A549 (cell line): ENCODE results near the gene CEP85. TPM values are rescaled to one million over a fixed set of nuclear protein-coding genes. Genes with fewer than 3 reads are reported as not detected.

Source experiments
- ATAC-seq, 2 experiments: fragments of 200-7000 bp in 1 of 2; fragments of >200 bp in 1 of 2; cut with Nextera tagmentation in 1 of 2; cut with Tn5 transposase in 1 of 2; 3 replicates each; pipeline versions ENCODE4 v1.8.0 to v1.9.1; 2018 to 2020; ENCODE audit warnings: mild to moderate bottlenecking in 1 of 2, moderate library complexity in 1 of 2
- CTCF ChIA-PET: fragments of 300-600 bp; sonication (Branson Sonifier 250); formaldehyde crosslinking; extraction: SDS; loops from one replicate; lab custom pipeline; 2021; ENCODE audit warnings: antibody characterized with exemption, inconsistent platforms; lab: Yijun Ruan, JAX
- POLR2A ChIA-PET: fragments of 350-600 bp; formaldehyde crosslinking; extraction: SDS; loops from one replicate; lab custom pipeline; 2021; ENCODE audit warnings: antibody characterized with exemption, inconsistent platforms; lab: Yijun Ruan, JAX
- DNase-seq, 2 experiments: peaks; one replicate each; pipeline versions ENCODE4 v3.0.0 to v3.0.0-alpha.2; 2011 to 2016; ENCODE audit warnings: low read depth in 1 of 2, low spot score in 1 of 2
- FAIRE-seq: peaks from 2 replicates; lab custom pipeline; 2011; peaks lifted over from hg19 to GRCh38; lab: Jason Lieb, UNC
- H3K27ac ChIP-seq, 2 experiments: fragments of >200 bp; sonication (Bioruptor Twin); formaldehyde crosslinking; 3 replicates each; pipeline ENCODE4 v1.5.1; 2016 to 2017
- H3K4me1 ChIP-seq: fragments of >200 bp; sonication (Bioruptor Twin); formaldehyde crosslinking; 3 replicates; pipeline ENCODE4 v1.6.1; 2016
- H3K4me2 ChIP-seq: fragments of >200 bp; sonication (Bioruptor Twin); formaldehyde crosslinking; 3 replicates; pipeline ENCODE4 v1.6.1; 2016
- H3K4me3 ChIP-seq: fragments of >200 bp; sonication (Bioruptor Twin); formaldehyde crosslinking; 3 replicates; pipeline ENCODE4 v1.5.1; 2016
- H3K9me3 ChIP-seq: fragments of >200 bp; sonication (Bioruptor Twin); formaldehyde crosslinking; 3 replicates; pipeline ENCODE4 v1.6.1; 2016
- ATOH8 ChIP-seq: fragments of 250-450 bp; sonication (Bioruptor Pico); IDR thresholded peaks from 2 replicates; pipeline ENCODE4 v1.5.0; 2020; ENCODE audit warnings: low read depth, mild to moderate bottlenecking, moderate library complexity
- BHLHE40 ChIP-seq: IDR thresholded peaks from 2 replicates; pipeline ENCODE4 v1.6.1; 2012; ENCODE audit warnings: low read depth, low read length, inconsistent platforms
- EHF ChIP-seq: fragments of 250-450 bp; sonication (Bioruptor Pico); IDR thresholded peaks from 2 replicates; pipeline ENCODE4 v1.5.0; 2020; ENCODE audit warnings: mild to moderate bottlenecking
- EP300 ChIP-seq, 2 experiments: fragments of >200 bp; sonication (Bioruptor Twin); formaldehyde crosslinking; IDR thresholded peaks; 2 replicates in 1 of 2; 3 replicates in 1 of 2; pipeline ENCODE4 v1.6.1; 2016 to 2017
- FOSL2 ChIP-seq, 2 experiments: fragments of 450-650 bp in 1 of 2; fragments of >200 bp in 1 of 2; sonication (Bioruptor Twin) in 1 of 2; formaldehyde crosslinking; IDR thresholded peaks; 2 replicates each; pipeline versions ENCODE4 v1.5.0 to v1.6.1; 2016 to 2020; ENCODE audit warnings: mild to moderate bottlenecking in 1 of 2, moderate library complexity in 1 of 2
- GATA3 ChIP-seq: IDR thresholded peaks from 2 replicates; pipeline ENCODE4 v1.6.1; 2012; ENCODE audit warnings: borderline replicate concordance
- HDAC2 ChIP-seq: fragments of 200-600 bp; sonication (generic); IDR thresholded peaks from 2 replicates; pipeline ENCODE4 v1.6.1; 2016
- HES2 ChIP-seq: fragments of >200 bp; sonication (Bioruptor Twin); formaldehyde crosslinking; IDR thresholded peaks from 2 replicates; pipeline ENCODE4 v1.6.1; 2016
- HEYL ChIP-seq: fragments of 250-450 bp; sonication (Bioruptor Pico); IDR thresholded peaks from 2 replicates; pipeline ENCODE4 v1.8.0; 2021; ENCODE audit warnings: mild to moderate bottlenecking, moderate library complexity
- HMGXB4 ChIP-seq: fragments of 250-450 bp; sonication (Bioruptor Pico); IDR thresholded peaks from 2 replicates; pipeline ENCODE4 v1.5.0; 2021; ENCODE audit warnings: mild to moderate bottlenecking, moderate library complexity, borderline replicate concordance
- HOXB5 ChIP-seq: fragments of 250-450 bp; sonication (Bioruptor Pico); IDR thresholded peaks from 2 replicates; pipeline ENCODE4 v1.5.0; 2020; ENCODE audit warnings: mild to moderate bottlenecking, moderate library complexity
- MAX ChIP-seq: IDR thresholded peaks from 2 replicates; pipeline ENCODE4 v1.6.1; 2012
- MAZ ChIP-seq: fragments of 150-350 bp; IDR thresholded peaks from 2 replicates; pipeline ENCODE4 v1.6.1; 2014; ENCODE audit warnings: antibody characterized with exemption, low read depth, low read length, borderline replicate concordance
- NPAS2 ChIP-seq: fragments of 250-450 bp; sonication (Bioruptor Pico); IDR thresholded peaks from 2 replicates; pipeline ENCODE4 v1.8.0; 2022; ENCODE audit warnings: mild to moderate bottlenecking, moderate library complexity, borderline replicate concordance
- NR3C1 ChIP-seq: fragments of >200 bp; sonication (Bioruptor Twin); formaldehyde crosslinking; IDR thresholded peaks from 3 replicates; pipeline ENCODE4 v1.6.1; 2017
- PBX3 ChIP-seq: IDR thresholded peaks from 2 replicates; pipeline ENCODE4 v1.6.1; 2012
- PHF8 ChIP-seq: fragments of 200-600 bp; sonication (generic); IDR thresholded peaks from 2 replicates; pipeline ENCODE4 v1.6.1; 2016; ENCODE audit warnings: low read depth, mild to moderate bottlenecking, antibody characterized with exemption, moderate library complexity, borderline replicate concordance
- POLR2A ChIP-seq: IDR thresholded peaks from 2 replicates; pipeline ENCODE4 v1.6.1; 2012; ENCODE audit warnings: mild to moderate bottlenecking, low read length
- RCOR1 ChIP-seq: fragments of 150-350 bp; IDR thresholded peaks from 2 replicates; pipeline ENCODE4 v1.6.1; 2014; ENCODE audit warnings: antibody characterized with exemption, low read length, low read depth
- REST ChIP-seq: fragments of 200-600 bp; sonication (generic); IDR thresholded peaks from 2 replicates; pipeline ENCODE4 v1.6.1; 2016; ENCODE audit warnings: antibody characterized with exemption, mild to moderate bottlenecking, moderate library complexity
- RNF2 ChIP-seq: fragments of 200-600 bp; sonication (generic); IDR thresholded peaks from 2 replicates; pipeline ENCODE4 v1.6.1; 2016; ENCODE audit warnings: low read depth, mild to moderate bottlenecking, antibody characterized with exemption, moderate library complexity, borderline replicate concordance
- TFCP2L1 ChIP-seq: fragments of 250-450 bp; sonication (Bioruptor Pico); IDR thresholded peaks from 2 replicates; pipeline ENCODE4 v1.5.0; 2021; ENCODE audit warnings: mild to moderate bottlenecking
- ZC3H11A ChIP-seq: fragments of 450-650 bp; IDR thresholded peaks from 2 replicates; pipeline ENCODE4 v1.6.1; 2014; ENCODE audit warnings: antibody characterized with exemption, mild to moderate bottlenecking
- ZNF302 ChIP-seq: fragments of 250-450 bp; sonication (Bioruptor Pico); IDR thresholded peaks from 2 replicates; pipeline ENCODE4 v1.9.0; 2021; ENCODE audit warnings: inconsistent platforms, mild to moderate bottlenecking, moderate library complexity
- WGBS: methylation state at CpG from one replicate; pipeline ENCODE4 v1.1.6; 2017; ENCODE audit errors: missing lambda C conversion rate; 5-methylcytosine and 5-hydroxymethylcytosine counted together
- polyA plus RNA-seq, 4 experiments: library from polyadenylated mRNA; depleted of rRNA in 3 of 4; stranded (reverse); fragments of >200 nt; fragmentation: RNase III in 1 of 4; extraction: RNeasy Plus Mini Kit Qiagen cat#74134 plus additional on column Dnase treatment in 1 of 4; gene quantifications; 2 replicates in 3 of 4; 3 replicates in 1 of 4; pipeline ENCODE4 v1.2.3, GENCODE V29; 2011 to 2017

Gene CEP85
- polyA plus RNA-seq, 2 of the 4 experiments (the other 2 are of a cell fraction) = 13.0 to 21.1 TPM

GRCh38 chr1:26322042-26322331, 88.0 kb downstream of the CEP85 start:
- H3K4me3 ChIP-seq = no peak overlapping the region
- ChIA-PET POLR2A (no interaction called here), CTCF (interaction anchor here (0.6 to 14.3 kb wide), 50 partner anchors 10 to 286 kb away, joined by 3 to 128 read pairs (median 5); partner anchors contain the start of genes C1orf232, CATSPER4, CEP85 and SH3BGRL3)
- TF ChIP-seq TFCP2L1 (no peak), NR3C1 (no peak), NPAS2 (no peak), ATOH8 (CRISPR knock-in tag) (no peak), RNF2 (no peak), HES2 (no peak), GATA3 (no peak), HDAC2 (no peak), ZNF302 (CRISPR knock-in tag) (no peak), MAX (no peak), RCOR1 (no peak), PHF8 (no peak), PBX3 (no peak), BHLHE40 (no peak), HOXB5 (CRISPR knock-in tag) (no peak), EHF (CRISPR knock-in tag) (no peak), POLR2A (no peak), HEYL (CRISPR knock-in tag) (no peak), MAZ (no peak), EP300 (IDR thresholded peaks at IDR 0.05) (no peak)
- no peak overlapping the region for H3K4me2 ChIP-seq
- 44% methylated on average over 5 of the region's 10 CpGs for WGBS
- FAIRE-seq (no peak), DNase-seq (no peak), ATAC-seq (no peak)
- 0 out of 3 replicates have a peak, but pooled peaks cover 5% of the 10 kb centered on the region for H3K4me1 ChIP-seq
- no peaks in the 10 kb centered on the region for H3K9me3 ChIP-seq
- no peak overlapping the region for H3K27ac ChIP-seq

GRCh38 chr1:26323382-26323781, 89.4 kb downstream of the CEP85 start:
- TF ChIP-seq RNF2 = no peak
- no peak for TF ChIP-seq ZNF302 (CRISPR knock-in tag)
- no peak for TF ChIP-seq HMGXB4 (CRISPR knock-in tag)
- TF ChIP-seq GATA3 = no peak
- TF ChIP-seq BHLHE40 = no peak
- TF ChIP-seq EP300 (IDR thresholded peaks at IDR 0.05) = no peak
- no peak for TF ChIP-seq FOSL2 (IDR thresholded peaks at IDR 0.05)
- TF ChIP-seq FOSL2 (CRISPR knock-in tag; IDR thresholded peaks at IDR 0.05) = no peak
- TF ChIP-seq REST = no peak
- no peak for TF ChIP-seq TFCP2L1
- no peak for TF ChIP-seq ZC3H11A
- TF ChIP-seq HDAC2 = no peak
- TF ChIP-seq PHF8 = no peak
- POLR2A ChIA-PET = interaction anchor here (0.7 kb wide), 1 partner anchor 28 kb away, joined by 3 read pairs; no protein-coding TSS in a partner anchor
- no peak for FAIRE-seq
- DNase-seq = no peak
- Histone ChIP-seq H3K4me1 (0 out of 3 replicates have a peak, but pooled peaks cover 5% of the 10 kb centered on the region), H3K4me3 (no peak overlapping the region), H3K4me2 (no peak overlapping the region), H3K9me3 (no peaks in the 10 kb centered on the region), H3K27ac (no peak overlapping the region)
- no peak for ATAC-seq
- CTCF ChIA-PET = interaction anchor here (1.2 to 14.3 kb wide), 6 partner anchors 8 to 68 kb away, joined by 3 to 128 read pairs (median 19); no protein-coding TSS in a partner anchor
- WGBS = 82% methylated on average over 2 of the region's 2 CpGs
